Mucosa of stomach (tissue), 1 donor: ENCODE measurements around the gene PACS2.
"Not testable (repeated sequence)": the region's sequence is repeated elsewhere in the genome, so short reads cannot be mapped to it uniquely, and the experiment has no call there.

ENCODE experiments used
- H3K27me3 ChIP-seq: one replicate; pipeline ENCODE4 v1.7.0; 2013; ENCODE audit warnings: mild to moderate bottlenecking, low read length; ENCODE audit not compliant: control insufficient read depth, insufficient read depth
- H3K36me3 ChIP-seq: one replicate; pipeline ENCODE4 v1.7.0; 2013; ENCODE audit warnings: low read length; ENCODE audit not compliant: control insufficient read depth, insufficient read depth
- H3K4me1 ChIP-seq: one replicate; pipeline ENCODE4 v1.7.0; 2013; ENCODE audit warnings: mild to moderate bottlenecking, low read length; ENCODE audit not compliant: control insufficient read depth, insufficient read depth
- H3K4me3 ChIP-seq: one replicate; pipeline ENCODE4 v1.7.0; 2013; ENCODE audit warnings: low read length
- H3K9ac ChIP-seq: one replicate; pipeline ENCODE4 v1.7.0; 2013; ENCODE audit warnings: mild to moderate bottlenecking, low read length, moderate library complexity
- H3K9me3 ChIP-seq: one replicate; pipeline ENCODE4 v1.7.0; 2013; ENCODE audit warnings: mild to moderate bottlenecking, low read length, moderate library complexity; ENCODE audit not compliant: control insufficient read depth
- donor health status: Pancreatic carcinoma.

PACS2 gene

DNA sequence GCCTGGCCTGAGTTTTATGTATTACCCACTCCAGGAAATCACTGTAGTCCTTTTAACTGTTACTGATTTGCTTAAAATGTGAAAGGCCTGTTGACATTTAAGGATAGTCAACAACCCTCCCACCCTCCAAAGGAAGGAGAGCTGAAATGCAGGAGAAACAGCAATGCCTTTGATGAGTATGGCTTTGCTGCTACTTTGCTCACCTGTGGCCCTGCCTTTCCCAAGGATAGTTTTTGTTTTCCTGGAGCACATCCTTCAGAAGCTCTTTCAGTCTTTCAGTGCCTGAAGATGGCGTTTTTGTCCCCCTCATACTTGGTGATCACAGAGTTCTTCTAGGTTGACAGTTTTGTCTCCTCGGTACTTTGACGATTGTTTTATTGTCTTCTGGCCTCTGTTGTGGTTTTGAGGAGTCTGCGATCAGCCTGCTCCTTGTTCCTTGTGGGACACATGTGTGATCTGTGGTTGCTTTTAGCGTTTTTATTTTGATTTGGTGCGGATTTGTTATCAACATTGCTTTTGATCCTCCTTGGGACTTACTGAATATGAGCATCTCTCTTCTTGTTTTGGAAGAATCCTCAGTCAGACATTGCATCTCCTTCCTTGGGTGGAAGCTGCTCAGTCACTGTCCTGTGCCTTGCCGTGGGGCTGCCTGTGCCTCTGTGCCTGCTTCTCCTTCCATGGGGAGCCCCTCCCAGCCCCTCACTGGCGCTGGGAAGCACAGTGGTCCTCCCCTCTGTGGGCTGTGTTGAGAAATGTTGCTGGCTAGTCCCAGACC lies 17.2 kb downstream of the PACS2 start:
- Histone ChIP-seq H3K4me3 (no peak overlapping the region), H3K9ac (no peak overlapping the region), H3K9me3 (no peaks in the 10 kb centered on the region), H3K36me3 (no peaks in the 10 kb centered on the region), H3K4me1 (peaks cover 13% of the 10 kb centered on the region), H3K27me3 (no peaks in the 10 kb centered on the region)

DNA sequence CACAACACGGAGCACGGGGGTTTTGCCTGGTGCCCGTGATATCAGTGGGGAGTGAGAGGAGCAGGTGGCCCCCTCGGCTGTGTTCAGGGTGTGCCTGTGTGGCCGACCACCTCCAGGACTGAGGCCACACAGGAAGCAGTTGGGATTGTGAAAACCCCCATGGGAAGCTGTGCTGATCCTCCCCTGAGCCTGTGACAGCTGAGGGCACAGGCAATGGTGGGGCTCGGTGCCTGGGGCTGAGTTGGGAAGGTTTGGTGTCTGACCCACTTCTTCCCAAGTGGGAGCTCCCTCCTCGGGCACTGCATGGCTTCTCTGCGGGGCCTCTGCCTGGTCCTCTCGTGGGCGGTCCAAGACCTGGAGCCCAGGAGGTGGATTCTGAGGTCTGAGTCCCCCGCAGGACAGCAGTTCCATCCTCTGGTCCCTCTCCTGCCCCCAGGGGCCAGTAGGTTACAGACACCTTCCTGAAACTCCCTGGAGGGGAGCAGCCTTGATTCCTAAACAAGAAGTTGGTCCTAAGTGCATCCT lies 17.9 kb downstream of the PACS2 start:
- Histone ChIP-seq H3K4me3 (no peak overlapping the region), H3K36me3 (no peaks in the 10 kb centered on the region), H3K9me3 (no peaks in the 10 kb centered on the region), H3K4me1 (peaks cover 13% of the 10 kb centered on the region), H3K9ac (no peak overlapping the region), H3K27me3 (no peaks in the 10 kb centered on the region)

DNA sequence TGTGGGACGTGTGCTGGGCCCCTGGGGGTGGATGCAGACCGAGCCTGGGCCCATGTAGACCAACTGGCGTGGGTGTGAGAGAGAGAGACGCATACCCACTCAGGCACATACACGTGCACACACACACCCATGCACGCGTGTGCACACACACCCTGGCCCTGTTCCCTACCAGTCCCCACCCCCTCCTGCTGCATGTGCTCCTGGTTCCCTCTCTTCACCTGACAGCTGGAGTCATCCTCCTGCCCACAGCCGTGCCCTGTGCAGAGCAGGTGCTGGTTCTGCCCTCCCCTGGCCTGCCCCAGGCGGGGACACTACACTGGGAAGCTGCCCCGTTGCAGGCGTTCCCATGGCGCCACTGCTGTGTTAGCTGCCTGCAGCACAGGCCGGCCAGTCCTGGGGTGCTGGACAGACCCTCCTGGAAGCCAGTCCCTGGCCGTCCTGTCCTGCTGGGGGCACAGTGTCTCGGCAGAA lies 18.5 kb downstream of the PACS2 start:
- Histone ChIP-seq H3K9ac (no peak overlapping the region), H3K9me3 (no peaks in the 10 kb centered on the region), H3K4me3 (no peak overlapping the region), H3K4me1 (peaks cover 13% of the 10 kb centered on the region), H3K36me3 (no peaks in the 10 kb centered on the region), H3K27me3 (no peaks in the 10 kb centered on the region)

DNA sequence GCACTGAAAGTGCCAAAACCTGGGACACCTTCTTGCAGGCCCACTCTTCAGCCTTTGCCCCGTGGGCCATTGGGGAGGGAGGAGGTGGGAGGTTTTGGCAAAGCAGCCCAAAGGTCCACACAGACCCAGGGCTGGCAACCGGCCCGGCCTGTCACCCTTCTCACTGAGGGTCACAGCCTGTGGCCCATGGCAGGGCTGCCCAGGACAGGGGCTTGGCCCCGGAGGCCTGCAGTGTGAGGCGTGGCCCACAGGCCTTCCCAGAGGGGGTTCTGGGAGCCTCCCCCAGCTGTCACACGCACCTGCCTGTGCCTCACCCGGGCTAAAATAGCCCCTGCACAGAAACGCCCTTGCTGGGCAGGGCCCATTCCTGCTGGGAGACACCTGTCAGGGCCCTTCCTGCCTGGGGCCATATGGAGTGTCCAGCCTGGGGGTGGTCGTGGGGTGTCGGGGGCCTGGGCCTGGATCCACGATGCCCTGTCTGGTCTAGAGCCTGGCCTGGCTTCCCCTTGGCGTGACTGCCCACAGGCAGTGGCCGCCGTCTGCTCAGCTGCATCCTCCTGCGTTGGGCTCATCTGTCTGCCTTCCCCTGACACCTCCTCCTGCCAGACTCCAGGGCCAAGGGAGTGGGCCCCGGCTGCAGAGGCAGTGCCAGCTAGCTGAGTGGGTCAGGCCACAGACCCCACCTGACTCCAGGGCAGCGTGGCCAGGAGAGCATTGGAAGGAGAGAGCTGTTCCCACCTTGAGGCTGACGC lies 19.2 kb downstream of the PACS2 start:
- peaks cover 13% of the 10 kb centered on the region for H3K4me1 ChIP-seq
- no peak overlapping the region for H3K9ac ChIP-seq
- no peaks in the 10 kb centered on the region for H3K36me3 ChIP-seq
- H3K27me3 ChIP-seq = no peaks in the 10 kb centered on the region
- no peaks in the 10 kb centered on the region for H3K9me3 ChIP-seq
- no peak overlapping the region for H3K4me3 ChIP-seq

DNA sequence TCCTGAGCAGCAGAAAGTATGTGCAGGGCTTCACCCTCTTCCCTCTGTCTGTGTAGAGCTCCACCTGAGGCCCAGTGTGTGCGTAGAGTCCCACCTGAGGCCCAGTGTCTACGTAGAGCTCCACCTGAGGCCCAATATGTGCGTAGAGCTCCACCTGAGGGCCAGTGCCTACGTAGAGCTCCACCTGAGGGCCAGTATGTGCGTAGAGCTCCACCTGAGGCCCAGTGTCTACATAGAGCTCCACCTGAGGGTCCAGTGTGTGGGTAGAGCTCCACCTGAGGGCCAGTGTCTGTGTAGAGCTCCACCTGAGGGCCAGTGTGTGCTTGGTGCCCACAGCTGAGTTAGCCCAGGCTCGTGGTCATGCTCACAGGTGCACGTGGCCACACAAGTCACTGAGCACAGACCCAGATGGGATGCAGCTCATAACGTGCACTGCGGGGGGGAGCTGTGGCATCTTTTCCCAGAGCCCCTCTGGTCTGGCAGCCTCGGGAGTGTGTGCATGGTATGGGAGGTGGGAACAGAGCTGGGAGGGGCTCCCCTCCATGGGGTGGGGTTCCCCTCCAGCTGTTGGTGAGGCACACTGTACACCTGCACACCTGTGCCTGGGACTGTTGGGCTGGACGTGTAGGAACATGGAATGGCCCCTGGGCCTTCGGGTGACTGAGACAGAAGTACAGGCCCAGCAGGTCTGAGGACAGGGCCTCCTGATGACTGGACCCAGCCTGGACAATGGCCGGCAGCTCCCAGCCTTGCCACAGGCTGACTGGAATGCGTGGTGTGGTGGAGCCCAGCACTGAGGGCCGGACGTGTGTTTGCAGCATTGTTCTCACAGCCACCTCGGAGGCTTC lies 20.1 kb downstream of the PACS2 start:
- H3K36me3 ChIP-seq = no peaks in the 10 kb centered on the region
- no peaks in the 10 kb centered on the region for H3K27me3 ChIP-seq
- no peak overlapping the region for H3K4me3 ChIP-seq
- peaks cover 13% of the 10 kb centered on the region for H3K4me1 ChIP-seq
- no peak overlapping the region for H3K9ac ChIP-seq
- H3K9me3 ChIP-seq = no peaks in the 10 kb centered on the region

DNA sequence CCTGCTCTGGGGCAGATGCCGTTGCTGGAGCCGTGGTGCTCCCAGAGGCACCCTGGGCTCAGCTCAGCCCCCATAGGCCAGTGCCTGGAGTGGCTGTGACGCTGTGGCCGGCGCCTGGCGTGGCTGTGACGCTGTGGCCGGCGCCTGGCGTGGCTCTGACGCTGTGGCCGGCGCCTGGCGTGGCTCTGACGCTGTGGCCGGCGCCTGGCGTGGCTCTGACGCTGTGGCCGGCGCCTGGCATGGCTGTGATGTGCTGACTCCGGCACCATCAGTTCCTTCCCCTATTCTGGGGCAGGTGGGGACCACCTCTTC lies 20.6 kb downstream of the PACS2 start:
- H3K36me3 ChIP-seq, H3K9ac ChIP-seq, H3K4me1 ChIP-seq, H3K4me3 ChIP-seq, H3K27me3 ChIP-seq, H3K9me3 ChIP-seq: not testable (repeated sequence)

DNA sequence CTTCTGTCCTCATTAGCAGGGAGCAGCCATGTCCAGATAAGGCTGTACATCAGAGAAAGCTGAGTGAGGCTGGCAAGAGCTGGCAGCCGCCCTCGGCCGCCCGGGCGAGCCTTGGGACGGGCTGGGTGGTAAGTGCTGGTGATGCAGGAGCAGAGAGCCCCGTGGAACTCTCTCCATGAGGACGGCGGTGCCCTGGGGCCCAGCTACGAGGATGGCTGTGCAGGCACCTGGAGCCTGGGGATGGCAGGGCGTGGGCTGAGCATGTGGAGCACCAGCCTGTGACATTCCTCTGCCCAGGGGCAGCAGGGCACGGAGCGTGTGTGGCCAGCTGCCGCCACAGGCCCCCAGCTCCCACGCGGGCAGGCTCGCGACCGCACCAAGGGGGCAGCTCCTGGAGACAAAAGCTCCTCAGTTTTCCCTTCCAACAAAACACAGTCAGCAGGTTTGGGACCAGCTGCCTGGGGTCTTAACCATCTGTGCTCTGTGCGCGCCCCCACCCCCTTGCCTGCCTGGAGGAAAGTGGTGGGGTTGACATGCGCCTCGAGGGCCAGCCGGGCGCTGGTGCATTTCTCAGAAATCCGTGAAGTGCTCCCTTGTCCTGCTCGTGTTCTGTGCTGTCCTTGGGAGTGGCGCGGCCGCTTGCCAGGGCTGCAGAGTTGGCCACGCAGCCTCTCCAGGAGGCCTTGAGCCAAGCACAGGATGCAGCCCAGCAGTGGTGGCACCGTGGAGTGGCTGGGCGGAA lies 21.4 kb downstream of the PACS2 start:
- Histone ChIP-seq H3K4me1 (peaks cover 5% of the 10 kb centered on the region), H3K4me3 (no peak overlapping the region), H3K36me3 (no peaks in the 10 kb centered on the region), H3K27me3 (no peaks in the 10 kb centered on the region), H3K9ac (no peak overlapping the region), H3K9me3 (no peaks in the 10 kb centered on the region)

DNA sequence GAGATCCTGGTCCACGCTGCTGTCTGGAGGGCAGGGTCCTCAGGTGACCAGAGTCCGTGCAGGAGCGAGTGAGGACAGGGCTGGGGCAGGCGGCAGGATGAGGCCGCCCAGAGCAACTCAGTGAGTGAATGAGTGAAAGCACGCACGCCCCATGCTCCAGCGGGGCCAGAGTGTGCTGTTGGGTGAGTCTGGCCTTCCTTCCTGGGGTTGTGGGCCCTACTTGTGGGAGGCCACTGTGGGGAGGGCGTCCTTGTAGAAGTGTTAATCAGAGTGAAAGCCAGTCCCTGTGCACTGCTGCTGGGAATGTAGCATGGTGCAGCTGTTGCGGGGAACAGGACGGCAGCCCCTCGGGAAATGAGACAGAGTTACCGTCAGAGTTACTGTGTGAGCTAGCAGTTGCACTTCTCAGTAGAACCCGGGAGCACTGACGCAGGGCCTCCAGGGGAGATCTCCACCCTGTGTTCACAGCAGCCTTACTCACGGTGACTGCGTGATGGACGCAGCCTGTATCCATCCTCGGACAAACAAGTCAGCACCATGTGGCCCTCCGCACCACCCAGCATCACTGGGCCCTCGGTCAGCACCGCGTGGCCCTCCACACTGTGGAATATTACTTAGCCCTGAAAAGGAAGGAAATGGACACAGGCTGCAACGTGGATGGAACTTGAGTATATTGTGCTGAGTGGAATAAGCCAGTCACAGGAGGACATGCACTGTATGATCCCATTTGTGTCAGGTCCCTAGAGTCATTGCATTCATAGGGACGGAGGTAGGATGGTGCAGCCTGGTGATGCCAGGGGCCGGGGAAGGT lies 22.1 kb downstream of the PACS2 start:
- Histone ChIP-seq H3K36me3 (no peaks in the 10 kb centered on the region), H3K9ac (no peak overlapping the region)

DNA sequence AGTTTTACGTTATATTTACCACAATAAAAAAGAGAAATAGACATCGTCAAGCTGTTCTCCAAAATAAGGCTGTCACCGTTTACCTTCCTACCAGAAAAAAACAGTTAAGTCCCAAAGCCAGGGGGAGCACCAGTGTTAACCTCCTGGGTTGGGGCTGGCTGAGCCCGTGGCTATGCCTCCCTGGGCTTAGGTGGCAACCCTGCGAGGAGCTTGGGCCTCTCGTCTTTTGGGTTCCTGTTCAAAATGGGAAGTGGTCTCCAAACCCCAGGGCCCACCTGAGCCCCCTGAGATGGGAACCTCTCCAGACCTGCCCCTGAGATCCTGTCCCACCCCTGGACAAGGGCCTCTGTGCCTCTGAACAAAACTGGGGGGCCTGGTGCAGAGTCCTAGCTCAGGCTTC lies 22.9 kb downstream of the PACS2 start:
- H3K27me3 ChIP-seq = no peaks in the 10 kb centered on the region
- H3K9me3 ChIP-seq = no peaks in the 10 kb centered on the region
- no peaks in the 10 kb centered on the region for H3K36me3 ChIP-seq
- no peak overlapping the region for H3K9ac ChIP-seq
- H3K4me1 ChIP-seq = peaks cover 5% of the 10 kb centered on the region
- no peak overlapping the region for H3K4me3 ChIP-seq

More for the DNA sequence above, 22.1 kb downstream of the PACS2 start:
- Histone ChIP-seq H3K4me1 (peaks cover 5% of the 10 kb centered on the region), H3K27me3 (no peaks in the 10 kb centered on the region), H3K4me3 (no peak overlapping the region), H3K9me3 (no peaks in the 10 kb centered on the region)

DNA sequence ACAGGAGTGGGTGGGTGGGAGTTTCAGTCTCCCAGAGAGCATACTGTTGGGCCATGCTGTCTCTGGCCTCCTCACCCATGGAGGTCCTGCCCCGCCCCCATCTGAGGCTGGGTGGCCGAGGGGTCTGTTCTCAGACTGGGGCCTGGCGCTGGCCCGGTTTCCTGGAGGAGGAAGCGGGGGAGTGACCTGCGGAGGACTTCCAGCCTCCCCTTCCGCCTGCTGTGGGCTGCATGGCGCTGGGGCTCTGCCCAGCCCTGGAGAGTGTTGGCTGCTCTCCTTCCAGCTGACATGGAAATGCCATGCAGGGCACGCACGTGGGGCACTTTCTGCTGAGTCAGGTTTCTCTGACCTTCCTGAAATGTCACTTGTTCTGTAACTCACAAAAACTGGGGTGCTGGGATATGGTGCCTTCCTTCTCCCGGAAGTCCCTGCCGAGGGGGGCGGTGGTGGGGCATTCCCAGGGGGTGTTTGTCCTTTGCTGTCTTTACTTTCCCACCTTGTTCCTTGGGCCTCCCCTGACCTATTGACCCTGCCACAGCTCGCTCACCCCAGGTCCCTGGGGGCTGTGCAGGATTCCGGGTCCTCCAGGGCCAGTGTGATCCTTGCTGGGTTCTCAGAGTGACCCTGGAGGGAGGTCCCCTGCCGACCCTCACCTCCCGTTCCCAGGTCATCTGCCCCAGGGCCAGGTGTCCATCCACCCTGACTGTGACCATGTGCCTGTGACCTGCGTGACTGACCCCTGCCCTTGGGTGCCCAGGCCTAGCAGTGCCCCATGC lies 23.6 kb downstream of the PACS2 start:
- H3K4me3 ChIP-seq = no peak overlapping the region
- no peak overlapping the region for H3K9ac ChIP-seq
- H3K4me1 ChIP-seq = peaks cover 5% of the 10 kb centered on the region
- no peaks in the 10 kb centered on the region for H3K36me3 ChIP-seq
- H3K9me3 ChIP-seq = no peaks in the 10 kb centered on the region
- H3K27me3 ChIP-seq = no peaks in the 10 kb centered on the region
